ENCODE measurements around the gene DMKN.

The DMKN gene

GRCh38 chr19:35522745-35523327 is 9.4 kb upstream of the DMKN start:
- no peak for DNase-seq (ENCODE audit: extremely low read depth, low read depth)
- TF ChIP-seq CTCF (IDR thresholded peaks at IDR 0.05; ENCODE audit: low read depth, low read length, missing control alignments): no peak

DNA sequence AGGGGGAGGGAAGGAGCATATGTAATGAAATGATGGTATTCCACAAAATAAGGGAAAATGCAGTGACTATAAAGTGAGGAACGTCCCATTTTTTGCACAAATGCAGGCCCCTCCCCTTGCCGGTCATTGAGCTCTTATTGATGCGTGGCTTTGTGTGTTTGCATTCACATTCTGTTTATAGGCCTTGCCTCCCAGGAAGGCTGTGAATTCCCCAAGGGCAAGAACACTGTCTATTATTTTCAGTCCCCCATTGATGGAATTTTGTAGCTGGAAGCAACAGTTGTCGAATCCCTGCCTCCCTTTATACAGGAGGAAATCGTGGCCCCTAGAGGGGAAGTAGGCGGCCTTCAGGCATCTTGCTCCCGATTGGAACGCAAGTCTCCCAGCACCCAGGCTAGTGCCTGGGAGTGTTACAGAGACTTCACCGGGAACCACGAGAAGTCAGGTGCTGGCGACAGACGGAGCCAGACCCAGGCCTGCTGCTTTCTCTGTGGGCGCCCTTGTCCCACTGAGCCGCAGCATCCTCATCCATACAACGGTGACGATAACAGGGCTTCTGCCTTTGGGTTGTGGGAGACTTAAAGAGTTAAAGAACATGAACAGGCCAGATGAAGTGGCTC is 7.8 kb upstream of the DMKN start:
- H3K4me3 ChIP-seq (replicated peaks; ENCODE audit: low read depth, low read length): no peak overlapping the region
- no peak for TF ChIP-seq CTCF (IDR thresholded peaks at IDR 0.05; ENCODE audit: low read depth, low read length, missing control alignments)
- DNase-seq (ENCODE audit: extremely low read depth, low read depth): no peak

More at GRCh38 chr19:35522745-35523327, 9.4 kb upstream of the DMKN start:
- no peak overlapping the region for H3K4me3 ChIP-seq (replicated peaks; ENCODE audit: low read depth, low read length)

- H3K4me3 ChIP-seq (replicated peaks; ENCODE audit: low read depth, low read length): no peak overlapping the region
- no peak for TF ChIP-seq CTCF (IDR thresholded peaks at IDR 0.05; ENCODE audit: low read depth, low read length, missing control alignments)
- DNase-seq (ENCODE audit: extremely low read depth, low read depth): no peak
Measured at GRCh38 chr19:35519291-35519690, 5.8 kb upstream of the DMKN start.

DNA sequence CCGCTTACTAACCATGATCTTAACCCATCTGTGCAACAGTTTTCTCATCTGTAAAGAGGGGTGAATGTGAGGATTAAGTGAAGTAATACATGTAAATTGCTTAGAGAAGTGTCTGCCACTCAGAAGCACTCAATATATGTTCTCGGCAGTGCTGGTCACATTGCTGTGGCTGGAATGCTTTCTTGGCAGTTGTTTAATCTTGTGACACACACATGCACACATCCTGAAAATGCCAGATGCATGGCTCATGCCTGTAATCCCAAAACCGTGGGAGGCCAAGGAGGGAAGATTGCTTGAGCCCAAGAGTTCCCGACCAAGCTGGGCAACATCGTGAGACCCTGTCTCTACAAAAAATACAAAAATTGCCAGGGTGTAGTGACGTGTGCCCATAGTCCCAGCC is 4.9 kb upstream of the DMKN start:
- TF ChIP-seq CTCF (IDR thresholded peaks at IDR 0.05; ENCODE audit: low read depth, low read length, missing control alignments): no peak
- DNase-seq (ENCODE audit: extremely low read depth, low read depth): peak; percentile 70
- no peak overlapping the region for H3K4me3 ChIP-seq (replicated peaks; ENCODE audit: low read depth, low read length)

DNA sequence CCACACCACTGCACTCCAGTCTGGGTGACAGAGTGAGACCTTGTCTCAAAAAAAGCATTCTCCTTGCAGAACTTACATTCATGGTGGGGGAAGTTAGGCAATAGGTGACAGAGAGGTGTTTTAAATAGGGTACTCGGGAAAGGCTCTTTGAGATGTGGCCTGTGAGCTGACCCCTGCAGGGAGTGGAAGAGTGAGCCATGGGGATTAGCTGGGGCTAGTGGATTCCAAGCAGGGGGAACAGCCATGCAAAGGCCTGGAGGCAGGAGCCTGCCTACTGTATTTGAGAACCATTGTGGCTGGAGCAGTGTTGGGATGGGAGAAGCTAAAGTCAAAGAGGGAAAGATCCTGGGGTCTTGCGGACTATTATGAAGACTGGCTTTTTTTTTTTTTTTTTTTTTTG is 3.9 kb upstream of the DMKN start:
- H3K4me3 ChIP-seq (replicated peaks; ENCODE audit: low read depth, low read length): no peak overlapping the region
- DNase-seq (ENCODE audit: extremely low read depth, low read depth): no peak
- TF ChIP-seq CTCF (IDR thresholded peaks at IDR 0.05; ENCODE audit: low read depth, low read length, missing control alignments): no peak

- DNase-seq (ENCODE audit: extremely low read depth, low read depth): no peak
- no peak overlapping the region for H3K4me3 ChIP-seq (replicated peaks; ENCODE audit: low read depth, low read length)
- TF ChIP-seq CTCF (IDR thresholded peaks at IDR 0.05; ENCODE audit: low read depth, low read length, missing control alignments): no peak
Measured at GRCh38 chr19:35516310-35516709, 2.9 kb upstream of the DMKN start.

All from HFF-Myc (cell line).